Activated CD4-positive, alpha-beta T cell treated with anti-CD3 and anti-CD28 coated beads, Interleukin-2, amount 50 U/mL, for 24 hours (primary cell): Measurements from ENCODE around the gene PRR5L.
A peak's percentile ranks its signal among the peaks of the same experiment; 100 is the strongest.

Source experiments
- DNase-seq, 2 donors: peaks; one replicate each; pipeline ENCODE4 v3.0.0-alpha.2; 2020; ENCODE audit warnings: low read depth in 1 of 2, low spot score in 1 of 2

Gene PRR5L

DNA sequence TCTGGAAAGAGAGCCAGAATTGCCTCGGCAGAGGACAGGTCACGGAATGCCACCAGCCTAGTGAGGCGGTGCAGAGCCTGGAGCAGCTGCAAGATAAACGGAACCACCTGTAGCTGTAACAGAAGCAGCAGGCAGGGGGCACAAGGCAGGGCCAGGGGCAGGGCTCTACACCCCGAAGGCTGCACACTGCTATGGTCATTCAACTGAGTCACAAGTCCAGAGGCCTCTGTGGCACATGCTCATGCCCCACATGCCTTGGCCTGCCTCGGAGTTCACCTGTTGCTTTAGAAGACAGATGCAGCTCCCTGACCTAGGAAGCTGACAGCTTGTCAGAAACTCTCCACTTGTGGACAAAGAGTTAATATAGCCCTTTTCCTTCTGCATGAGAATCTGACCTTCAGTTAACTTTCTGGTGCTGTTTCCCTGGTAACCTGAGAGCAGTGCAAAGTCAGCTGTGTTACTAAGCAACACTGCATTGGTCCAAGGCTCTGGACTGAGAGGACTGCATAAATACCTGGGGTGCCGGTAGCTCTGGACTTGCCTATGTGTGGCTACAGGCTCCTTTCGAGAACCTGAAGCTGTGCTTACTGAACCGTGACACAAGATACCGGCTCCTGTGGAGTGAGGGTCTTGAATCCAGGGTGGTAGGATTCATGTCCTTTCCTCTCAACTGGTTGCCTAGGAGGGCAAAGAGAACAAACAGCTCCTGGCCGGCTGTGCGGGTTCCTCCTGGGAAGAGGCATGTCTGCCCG lies 17.4 kb upstream of the PRR5L start:
- DNase-seq: no peak

DNA sequence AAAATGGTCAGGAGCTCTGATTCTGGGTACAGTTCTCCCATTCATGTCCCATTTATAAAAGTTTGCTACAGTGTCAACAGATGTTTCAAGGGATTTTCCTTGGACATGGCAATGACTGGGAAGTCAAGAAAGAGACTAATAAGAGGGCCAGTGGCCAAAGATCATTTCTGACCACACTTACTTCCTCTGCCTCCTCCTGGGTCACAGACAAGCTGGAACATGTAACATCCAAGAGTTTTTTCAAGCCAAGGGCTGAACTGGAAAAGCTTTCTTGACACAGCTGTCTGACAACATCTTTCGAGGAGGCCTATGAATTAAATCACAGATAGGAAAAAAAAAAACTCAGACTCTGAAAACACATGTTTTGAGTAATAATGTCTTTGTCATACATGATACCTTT lies 15.6 kb upstream of the PRR5L start:
- DNase-seq: no peak

- no peak for DNase-seq
Measured at GRCh38 chr11:36281850-36282249, 14.2 kb upstream of the PRR5L start.

GRCh38 chr11:36282926-36283325 lies 13.2 kb upstream of the PRR5L start:
- DNase-seq: no peak

DNA sequence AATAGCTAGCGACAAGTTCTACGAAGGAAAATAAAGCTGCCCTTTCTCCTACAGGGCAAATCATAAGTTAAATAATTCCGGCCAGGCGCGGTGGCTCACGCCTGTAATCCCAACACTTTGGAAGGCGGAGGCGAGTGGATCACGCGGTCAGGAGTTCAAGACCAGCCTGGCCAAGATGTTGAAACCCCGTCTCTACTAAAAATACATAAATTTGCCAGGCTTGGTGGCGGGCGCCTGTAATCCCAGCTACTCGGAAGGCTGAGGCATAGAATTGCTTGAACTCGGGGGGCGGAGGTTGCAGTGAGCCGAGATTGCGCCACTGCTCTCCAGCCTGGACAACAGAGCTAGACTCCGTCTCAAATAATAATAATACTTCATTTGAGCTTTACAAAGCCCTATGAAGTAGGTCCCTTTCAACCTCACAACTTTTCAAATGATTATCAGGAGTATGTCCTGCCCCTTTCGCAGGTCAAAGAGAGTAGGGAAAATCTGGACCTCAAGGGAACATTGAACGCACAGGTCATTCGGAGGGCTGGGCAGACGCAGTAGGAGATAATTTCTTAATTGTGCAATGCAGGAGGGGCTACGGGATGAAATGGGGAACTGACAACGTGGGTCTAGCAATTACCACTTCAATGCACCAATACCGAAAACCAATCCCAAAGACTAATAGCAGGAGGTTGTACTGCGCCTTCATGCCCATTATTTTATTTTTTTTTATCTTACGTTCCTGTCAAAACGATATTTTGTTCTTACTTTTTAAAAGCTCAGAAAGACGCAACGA lies 7.5 kb upstream of the PRR5L start:
- no peak for DNase-seq

- DNase-seq: peak; percentile 84 to 92
Measured at GRCh38 chr11:36289226-36289852, 6.7 kb upstream of the PRR5L start, which contains the start of gene COMMD9. Gene COMMD9 (minus strand): TSS chr11:36289424. CDS start chr11:36289412, 12 bp downstream.

- DNase-seq: no peak
Measured at GRCh38 chr11:36292311-36292722, 3.8 kb upstream of the PRR5L start.

DNA sequence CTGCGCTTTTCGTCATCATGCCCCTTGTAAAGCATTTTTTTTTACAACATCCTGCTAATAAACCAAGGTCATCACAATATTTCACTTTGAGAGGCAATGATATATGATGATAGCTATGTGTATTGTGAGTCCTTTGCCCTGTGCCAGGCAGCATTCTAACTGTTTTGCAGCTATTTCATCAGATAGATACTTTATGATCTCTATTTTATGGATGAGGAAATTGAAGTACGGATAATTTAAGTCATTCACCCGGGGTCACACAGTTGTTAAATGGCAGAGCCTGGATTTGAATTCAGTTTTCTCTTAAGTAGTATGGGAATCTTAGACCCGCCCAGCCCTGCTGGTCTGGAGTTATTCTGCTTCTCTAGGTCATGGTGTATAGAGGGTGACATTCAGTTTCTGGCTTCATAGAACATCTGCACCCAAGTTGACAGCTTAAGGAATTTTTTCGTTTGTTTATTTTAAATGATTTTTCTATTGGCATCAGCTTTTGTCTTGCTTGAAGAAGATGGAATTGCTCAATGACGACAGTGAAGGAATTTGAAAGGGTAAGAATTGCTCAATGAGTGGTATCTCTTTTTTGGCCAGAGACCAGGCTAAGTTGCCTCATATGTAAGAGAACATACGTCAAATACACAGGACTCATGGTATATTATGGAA lies 926 bp downstream of the PRR5L start:
- DNase-seq: no peak

DNA sequence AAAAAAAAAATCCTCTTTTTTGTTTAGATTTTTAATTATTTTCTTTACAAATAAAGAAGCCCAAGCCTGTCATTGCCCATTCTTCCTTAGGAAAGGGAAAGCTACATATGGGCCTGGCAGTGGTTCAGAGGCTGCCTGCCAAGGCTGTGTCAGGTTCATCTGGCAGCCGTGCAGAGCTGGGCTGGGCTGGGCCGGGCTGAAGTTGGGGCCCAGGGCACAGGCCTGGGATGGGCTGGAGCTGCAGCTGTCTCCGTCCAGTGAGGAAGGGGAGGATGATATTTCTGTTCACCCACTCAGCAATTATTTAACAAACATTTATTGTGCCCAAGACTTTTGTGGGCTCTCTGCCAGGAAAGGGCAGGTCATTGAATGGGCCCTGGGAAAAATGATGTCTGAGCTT lies 4.6 kb downstream of the PRR5L start:
- DNase-seq: no peak

DNA sequence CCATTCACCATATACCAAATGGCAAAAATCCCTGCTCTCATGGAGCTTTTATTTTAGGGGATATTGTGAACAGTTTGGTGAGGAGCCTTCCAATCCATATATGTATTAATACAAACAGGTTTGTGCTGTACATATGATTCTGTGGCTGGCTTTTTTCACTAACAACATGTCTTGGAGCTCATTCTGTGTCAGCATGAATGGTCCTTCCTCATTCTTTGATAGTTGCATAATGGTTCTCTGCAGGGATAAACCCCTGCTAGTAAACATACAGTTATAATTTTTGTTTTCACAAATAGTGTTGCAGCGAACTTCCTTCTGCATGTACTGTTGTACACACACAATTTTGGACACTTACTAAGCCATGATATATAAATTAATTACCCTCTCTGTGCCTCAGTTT lies 8.3 kb downstream of the PRR5L start:
- no peak for DNase-seq

DNA sequence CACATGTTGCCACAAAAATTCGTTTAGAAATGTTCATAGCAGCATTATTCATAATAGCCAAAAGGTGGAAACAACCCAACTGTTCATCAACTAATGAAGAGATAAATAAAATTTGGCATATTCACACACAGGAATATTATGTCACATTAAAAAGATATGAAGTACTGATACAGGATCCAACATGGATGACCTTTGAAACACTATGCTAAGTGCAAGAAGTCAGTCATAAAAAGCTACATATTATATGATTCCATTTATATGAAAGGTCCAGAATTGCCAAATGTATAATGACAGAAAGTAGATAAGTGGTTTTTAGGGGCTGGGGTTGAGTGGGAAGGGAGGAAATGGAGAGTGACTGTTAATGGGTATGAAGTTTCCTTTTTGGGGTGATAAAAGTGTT lies 9.0 kb downstream of the PRR5L start:
- no peak for DNase-seq

GRCh38 chr11:36306888-36307287 lies 10.8 kb downstream of the PRR5L start:
- DNase-seq: no peak

GRCh38 chr11:36308577-36308976 lies 12.5 kb downstream of the PRR5L start:
- DNase-seq: no peak

GRCh38 chr11:36309779-36310178 lies 13.7 kb downstream of the PRR5L start:
- no peak for DNase-seq

GRCh38 chr11:36311926-36312595 lies 16.0 kb downstream of the PRR5L start:
- no peak for DNase-seq

DNA sequence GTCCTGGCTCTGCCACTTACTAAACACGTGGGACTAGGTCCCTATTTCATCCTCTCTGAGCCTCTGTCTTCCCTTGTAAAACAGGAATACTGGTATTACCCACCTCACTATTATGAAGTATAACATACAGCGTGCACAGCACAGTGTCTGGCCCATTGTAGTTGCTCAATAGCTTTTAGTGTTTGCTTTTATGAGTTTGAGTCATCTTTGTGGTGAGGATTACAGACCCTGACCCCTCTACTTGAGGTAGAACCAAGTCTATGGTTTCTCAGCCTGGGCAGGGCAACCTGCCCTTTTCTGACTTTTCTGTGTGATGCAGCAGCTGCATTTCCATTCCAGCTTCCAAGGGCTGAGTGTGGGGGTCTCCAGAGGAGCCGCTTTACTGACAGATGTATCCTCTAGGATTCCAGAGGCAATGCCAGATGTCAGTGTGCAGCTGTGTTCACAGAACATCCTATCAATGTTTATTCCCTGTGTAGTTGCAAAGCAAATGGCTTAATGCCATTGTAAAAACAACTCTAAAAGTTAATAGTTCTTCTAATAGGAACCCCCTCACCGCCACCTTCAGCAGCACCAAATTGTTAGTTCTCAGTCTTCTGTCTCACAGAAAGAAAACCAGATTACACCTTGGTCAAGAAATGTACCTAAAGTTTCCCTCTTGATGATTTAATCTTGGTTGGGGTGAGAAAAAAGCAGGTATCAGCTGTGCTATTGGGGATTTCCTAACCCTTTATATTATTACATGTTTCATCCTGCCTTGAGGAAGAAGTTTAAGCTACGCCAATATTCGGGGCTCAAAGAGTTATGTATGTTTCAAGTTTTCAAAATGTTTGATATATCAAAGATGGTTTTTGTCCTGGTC lies 16.8 kb downstream of the PRR5L start:
- DNase-seq: no peak

- DNase-seq: no peak
Measured at GRCh38 chr11:36313750-36314433, 17.8 kb downstream of the PRR5L start.

GRCh38 chr11:36314434-36314767 lies 18.3 kb downstream of the PRR5L start:
- DNase-seq: no peak

DNA sequence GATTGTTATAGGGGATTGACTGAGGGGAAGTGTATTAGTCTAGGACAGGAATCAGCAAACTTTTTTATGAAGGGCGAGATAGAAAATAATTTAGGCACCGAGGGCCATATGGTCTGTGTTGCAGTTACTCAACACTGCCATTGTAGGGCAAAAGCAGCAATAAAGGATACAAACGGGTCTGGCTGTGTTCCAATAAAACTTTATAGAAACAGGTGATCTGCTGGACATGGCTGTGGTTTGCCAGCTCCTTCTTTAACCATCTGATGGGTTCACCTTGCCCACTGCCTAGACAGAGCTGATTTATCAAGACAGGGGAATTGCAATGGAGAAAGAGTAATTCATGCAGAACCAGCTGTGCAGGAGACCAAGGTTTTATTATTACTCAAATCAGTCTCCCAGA lies 20.0 kb downstream of the PRR5L start:
- no peak for DNase-seq

DNA sequence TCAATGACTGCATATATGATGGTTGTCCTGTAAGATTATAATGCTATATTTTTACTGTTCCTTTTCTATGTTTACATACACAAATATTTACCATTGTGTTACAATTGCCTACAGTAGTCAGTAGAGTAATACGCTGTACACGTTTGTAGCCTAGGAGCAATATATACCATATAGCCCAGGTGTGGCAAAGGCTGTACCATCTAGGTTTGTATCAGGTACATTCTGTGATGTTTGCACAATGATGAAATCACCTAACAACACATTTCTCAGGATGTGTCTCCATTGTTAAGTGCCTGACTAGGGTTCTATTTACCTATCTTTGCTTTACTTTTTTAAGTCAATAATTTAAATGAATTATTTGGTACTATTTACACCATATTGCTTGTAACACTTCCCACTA lies 21.9 kb downstream of the PRR5L start:
- DNase-seq: no peak
